OCI-LY7 (cell line): Measurements from ENCODE around the gene RAD51B. TPM values are rescaled to one million over a fixed set of nuclear protein-coding genes. Genes with fewer than 3 reads are reported as not detected.

Experiments used
- BruUV-seq: library from RNA; stranded (reverse); fragments of 400-500 nt; replicated peaks from 2 replicates; lab custom pipeline; 2021; lab: Mats Ljungman, UMichigan
- CTCF ChIA-PET: fragments of 300-600 bp; sonication (Branson Sonifier 250); formaldehyde crosslinking; loops from one replicate; lab custom pipeline; 2022; ENCODE audit warnings: antibody characterized with exemption; ENCODE audit not compliant: unreplicated experiment; lab: Charles Lee
- POLR2A ChIA-PET: fragments of 300-600 bp; sonication (Branson Sonifier 250); formaldehyde crosslinking; loops from one replicate; lab custom pipeline; 2022; ENCODE audit warnings: antibody characterized with exemption; lab: Charles Lee
- DNase-seq: peaks from one replicate; pipeline ENCODE4 v3.0.0-alpha.2; 2015; ENCODE audit warnings: low spot score
- H2AFZ ChIP-seq: fragments of 200-600 bp; sonication (generic), shearing (Covaris generic); 2 replicates; pipeline ENCODE4 v1.6.1; 2014; ENCODE audit warnings: mild to moderate bottlenecking, antibody characterized with exemption, low read length, moderate library complexity
- H3K27ac ChIP-seq: fragments of 200-600 bp; sonication (generic); 2 replicates; pipeline ENCODE4 v1.5.1; 2014; ENCODE audit warnings: mixed run types, low read depth, mild to moderate bottlenecking, moderate library complexity, low read length, inconsistent platforms; ENCODE audit not compliant: poor library complexity, severe bottlenecking
- H3K36me3 ChIP-seq: fragments of 200-600 bp; sonication (generic); 2 replicates; pipeline ENCODE4 v1.6.1; 2014; ENCODE audit warnings: mild to moderate bottlenecking, antibody characterized with exemption, low read length, moderate library complexity, mixed read lengths; ENCODE audit not compliant: insufficient read depth
- H3K4me1 ChIP-seq: fragments of 200-600 bp; sonication (generic); 2 replicates; pipeline ENCODE4 v1.5.1; 2014; ENCODE audit warnings: mild to moderate bottlenecking, low read length; ENCODE audit not compliant: insufficient read depth, poor library complexity, severe bottlenecking
- H3K4me2 ChIP-seq: fragments of 200-600 bp; sonication (generic); 2 replicates; pipeline ENCODE4 v1.6.1; 2014; ENCODE audit warnings: mild to moderate bottlenecking, low read length
- H3K4me3 ChIP-seq: fragments of 200-600 bp; sonication (generic); 2 replicates; pipeline ENCODE4 v1.5.1; 2014; ENCODE audit warnings: mild to moderate bottlenecking, low read depth, low read length; ENCODE audit not compliant: poor library complexity, severe bottlenecking
- H3K79me2 ChIP-seq: fragments of 200-600 bp; sonication (generic); 2 replicates; pipeline ENCODE4 v1.6.1; 2016; ENCODE audit warnings: low read depth, mild to moderate bottlenecking, low read length, moderate library complexity, mixed read lengths; ENCODE audit not compliant: insufficient read depth
- H3K9me2 ChIP-seq: fragments of 200-600 bp; sonication (generic); 2 replicates; pipeline ENCODE4 v1.6.1; 2016; ENCODE audit warnings: mild to moderate bottlenecking, low read length, mixed read lengths; ENCODE audit not compliant: insufficient read depth
- H3K9me3 ChIP-seq: fragments of 200-600 bp; sonication (generic); 2 replicates; pipeline ENCODE4 v1.6.1; 2014; ENCODE audit warnings: mild to moderate bottlenecking, mixed run types, low read length, mixed read lengths
- H4K20me1 ChIP-seq: fragments of 200-600 bp; sonication (generic); 2 replicates; pipeline ENCODE4 v1.6.1; 2014; ENCODE audit warnings: mild to moderate bottlenecking, antibody characterized with exemption, low read length, moderate library complexity, mixed read lengths; ENCODE audit not compliant: insufficient read depth
- CTCF ChIP-seq: fragments of 200-600 bp; sonication (generic); conservative IDR thresholded peaks from 2 replicates; pipeline ENCODE4 v1.5.1; 2014; ENCODE audit warnings: mild to moderate bottlenecking, antibody characterized with exemption, low read length, moderate library complexity, mixed read lengths
- EZH2phosphoT487 ChIP-seq: fragments of 200-600 bp; sonication (generic); IDR thresholded peaks from 2 replicates; pipeline ENCODE4 v1.6.1; 2018; ENCODE audit warnings: low read depth, borderline replicate concordance, mild to moderate bottlenecking, mixed run types, antibody characterized with exemption, low read length, moderate library complexity, mixed read lengths
- intact Hi-C: fragments of 100-400 bp; cut with micrococcal nuclease; formaldehyde crosslinking; loops from one replicate; pipeline ENCODE4 v1.10.0; 2022; ENCODE audit not compliant: unreplicated experiment
- total RNA-seq, 2 experiments: library from RNA; depleted of rRNA in 1 of 2; stranded (reverse); fragments of >200 nt in 1 of 2; shearing (Covaris generic) in 1 of 2; gene quantifications; 2 replicates each; pipeline ENCODE4 v1.2.3, GENCODE V29; 2014 to 2022

Gene RAD51B
- total RNA-seq, 2 experiments from 2014 or later, result 41.4 to 89.9 TPM

GRCh38 chr14:68638141-68638999 is 818.8 kb downstream of the RAD51B start:
- POLR2A ChIA-PET, result interaction anchor here (0.5 to 1.7 kb wide), 3 partner anchors 10 to 210 kb away, joined by 3 to 5 read pairs (median 3); no protein-coding TSS in a partner anchor
- no peak overlapping the region for H3K4me2 ChIP-seq
- intact Hi-C loops, result no loop called here
- peaks cover 8% of the 10 kb centered on the region; the same call in 1 of the 2 replicates for H3K9me3 ChIP-seq
- H3K4me3 ChIP-seq, result no peak overlapping the region
- no TSS peak for BruUV-seq
- no peak overlapping the region for H3K27ac ChIP-seq
- H4K20me1 ChIP-seq, result no peaks in the 10 kb centered on the region
- no peak for DNase-seq
- H2AFZ ChIP-seq, result no peak overlapping the region
- H3K9me2 ChIP-seq, result no peaks in the 10 kb centered on the region
- no peaks in the 10 kb centered on the region for H3K79me2 ChIP-seq
- no peak for TF ChIP-seq CTCF
- no peak for TF ChIP-seq EZH2phosphoT487
- H3K4me1 ChIP-seq, result no peaks in the 10 kb centered on the region
- CTCF ChIA-PET, result interaction anchor here (1.1 kb wide), 1 partner anchor 47 kb away, joined by 4 read pairs; no protein-coding TSS in a partner anchor
- no peaks in the 10 kb centered on the region; the same call in 1 of the 2 replicates for H3K36me3 ChIP-seq

- ChIA-PET CTCF (interaction anchor here (1.1 kb wide), 1 partner anchor 47 kb away, joined by 4 read pairs; no protein-coding TSS in a partner anchor), POLR2A (interaction anchor here (0.5 to 1.6 kb wide), 2 partner anchors 209 to 390 kb away, joined by 3 to 4 read pairs; no protein-coding TSS in a partner anchor)
- Histone ChIP-seq H3K4me3 (no peak overlapping the region), H3K9me3 (peaks cover 8% of the 10 kb centered on the region; the same call in 1 of the 2 replicates), H3K27ac (no peak overlapping the region), H3K4me1 (no peaks in the 10 kb centered on the region), H3K79me2 (no peaks in the 10 kb centered on the region), H2AFZ (no peak overlapping the region), H4K20me1 (no peaks in the 10 kb centered on the region), H3K4me2 (no peak overlapping the region), H3K9me2 (no peaks in the 10 kb centered on the region), H3K36me3 (no peaks in the 10 kb centered on the region; the same call in 1 of the 2 replicates)
- BruUV-seq, result no TSS peak
- intact Hi-C loops, result no loop called here
- no peak for TF ChIP-seq CTCF
- no peak for TF ChIP-seq EZH2phosphoT487
- DNase-seq, result no peak
Observed at GRCh38 chr14:68639000-68639757, 819.6 kb downstream of the RAD51B start.
